PC-3 (cell line): Measurements from ENCODE around the gene CFAP99. TPM values are rescaled to one million over a fixed set of nuclear protein-coding genes. Genes with fewer than 3 reads are reported as not detected.

Source experiments
- ATAC-seq: fragments of 200-7000 bp; cut with Tn5 transposase; 2 replicates; pipeline ENCODE4 v1.9.1; 2020; ENCODE audit warnings: mild to moderate bottlenecking, moderate library complexity
- BruUV-seq: library from RNA; stranded (reverse); fragments of 400-500 nt; replicated peaks from 2 replicates; lab custom pipeline; 2021; lab: Mats Ljungman, UMichigan
- CTCF ChIA-PET: fragments of 300-600 bp; sonication (Branson Sonifier 250); formaldehyde crosslinking; loops from one replicate; lab custom pipeline; 2022; ENCODE audit warnings: antibody characterized with exemption; lab: Charles Lee
- POLR2A ChIA-PET: fragments of 300-600 bp; sonication (Branson Sonifier 250); formaldehyde crosslinking; loops from one replicate; lab custom pipeline; 2022; ENCODE audit warnings: antibody characterized with exemption; ENCODE audit not compliant: unreplicated experiment; lab: Charles Lee
- DNase-seq: peaks from one replicate; pipeline ENCODE4 v3.0.0-alpha.2; 2015
- H2AFZ ChIP-seq: fragments of 300-600 bp; sonication (generic); 2 replicates; pipeline ENCODE4 v1.6.0; 2016; ENCODE audit warnings: antibody characterized with exemption, low read length
- H3F3A ChIP-seq: fragments of 300-600 bp; sonication (generic); one replicate; pipeline ENCODE4 v1.6.0; 2017; ENCODE audit warnings: antibody characterized with exemption, low read length, control low read depth, mild to moderate bottlenecking; ENCODE audit not compliant: unreplicated experiment
- H3K27ac ChIP-seq: fragments of 300-600 bp; sonication (generic); 2 replicates; pipeline ENCODE4 v1.5.1; 2016; ENCODE audit warnings: mild to moderate bottlenecking, low read length
- H3K27me3 ChIP-seq: fragments of 300-600 bp; sonication (generic); 2 replicates; pipeline ENCODE4 v1.6.1; 2016; ENCODE audit warnings: low read length, mixed read lengths
- H3K36me3 ChIP-seq: fragments of 300-600 bp; sonication (generic); 2 replicates; pipeline ENCODE4 v1.6.1; 2016; ENCODE audit warnings: low read depth, mixed run types, low read length, mixed read lengths
- H3K4me1 ChIP-seq: fragments of 300-600 bp; sonication (generic); 2 replicates; pipeline ENCODE4 v1.5.1; 2016; ENCODE audit warnings: low read length; ENCODE audit not compliant: insufficient read depth
- H3K4me2 ChIP-seq: fragments of 300-600 bp; sonication (generic); 2 replicates; pipeline ENCODE4 v1.6.0; 2016; ENCODE audit warnings: low read length
- H3K4me3 ChIP-seq: fragments of 300-600 bp; sonication (generic); 2 replicates; pipeline ENCODE4 v1.5.1; 2016; ENCODE audit warnings: mild to moderate bottlenecking, low read length, mixed read lengths
- H3K79me2 ChIP-seq: fragments of 300-600 bp; sonication (generic); 2 replicates; pipeline ENCODE4 v1.6.1; 2017; ENCODE audit warnings: low read length, mixed read lengths
- H3K9ac ChIP-seq: fragments of 300-600 bp; sonication (generic); 2 replicates; pipeline ENCODE4 v1.6.0; 2016; ENCODE audit warnings: mild to moderate bottlenecking, low read length
- H3K9me2 ChIP-seq: fragments of 300-600 bp; sonication (generic); replicated peaks from 2 replicates; pipeline ENCODE4 v1.6.1; 2016; ENCODE audit warnings: mixed run types, low read length, mixed read lengths
- H3K9me3 ChIP-seq: fragments of 300-600 bp; sonication (generic); 2 replicates; pipeline ENCODE4 v1.6.1; 2016; ENCODE audit warnings: low read length, mixed read lengths
- H4K20me1 ChIP-seq: fragments of 300-600 bp; sonication (generic); 2 replicates; pipeline ENCODE4 v1.6.1; 2016; ENCODE audit warnings: low read length, mixed read lengths
- CTCF ChIP-seq: fragments of 300-600 bp; sonication (generic); conservative IDR thresholded peaks from 2 replicates; pipeline ENCODE4 v1.5.1; 2017; ENCODE audit warnings: antibody characterized with exemption, low read depth, mild to moderate bottlenecking, low read length
- EZH2 ChIP-seq: fragments of 300-600 bp; sonication (generic); IDR thresholded peaks from one replicate; pipeline ENCODE4 v1.6.1; 2017; ENCODE audit warnings: antibody characterized with exemption, mild to moderate bottlenecking, low read length; ENCODE audit not compliant: unreplicated experiment
- EZH2phosphoT487 ChIP-seq: fragments of 300-600 bp; sonication (generic); IDR thresholded peaks from 2 replicates; pipeline ENCODE4 v1.6.1; 2018; ENCODE audit warnings: mild to moderate bottlenecking, antibody characterized with exemption, low read length, borderline replicate concordance
- intact Hi-C: fragments of 100-400 bp; cut with micrococcal nuclease; formaldehyde crosslinking; loops from 2 replicates; pipeline ENCODE4 v1.9.0; 2023
- total RNA-seq: library from RNA; depleted of rRNA; stranded (reverse); fragments of >200 nt; gene quantifications from 2 replicates; pipeline ENCODE4 v1.2.3, GENCODE V29; 2014

The CFAP99 gene
- total RNA-seq, 1 experiment from 2014 or later: not detected

GRCh38 chr4:2371765-2372487, 46.8 kb upstream of the CFAP99 start:
- ChIA-PET CTCF (no interaction called here), POLR2A (no interaction called here)
- DNase-seq (no peak), ATAC-seq (no peak)
- no peak overlapping the region for H3K9ac ChIP-seq
- H3K4me1 ChIP-seq: no peaks in the 10 kb centered on the region
- no TSS peak for BruUV-seq
- H3K79me2 ChIP-seq: no peaks in the 10 kb centered on the region
- intact Hi-C loops: no loop called here
- H3K4me2 ChIP-seq: no peak overlapping the region
- no peak overlapping the region for H3K27ac ChIP-seq
- H2AFZ ChIP-seq: no peak overlapping the region
- H3K27me3 ChIP-seq: no peaks in the 10 kb centered on the region
- H3K9me3 ChIP-seq: no peaks in the 10 kb centered on the region
- no peaks in the 10 kb centered on the region for H3F3A ChIP-seq
- no peak overlapping the region for H3K4me3 ChIP-seq
- no peaks in the 10 kb centered on the region for H3K36me3 ChIP-seq
- no peaks in the 10 kb centered on the region for H3K9me2 ChIP-seq
- TF ChIP-seq EZH2: no peak
- TF ChIP-seq CTCF: no peak
- no peak for TF ChIP-seq EZH2phosphoT487
- H4K20me1 ChIP-seq: no peaks in the 10 kb centered on the region

- H3K27ac ChIP-seq: no peak overlapping the region
- no peaks in the 10 kb centered on the region for H3K9me2 ChIP-seq
- H3K9ac ChIP-seq: no peak overlapping the region
- H3K4me1 ChIP-seq: no peaks in the 10 kb centered on the region
- H3K4me3 ChIP-seq: no peak overlapping the region
- TF ChIP-seq CTCF: no peak
- TF ChIP-seq EZH2phosphoT487: no peak
- TF ChIP-seq EZH2: no peak
- H3F3A ChIP-seq: no peaks in the 10 kb centered on the region
- CTCF ChIA-PET: no interaction called here
- no peaks in the 10 kb centered on the region for H3K9me3 ChIP-seq
- H4K20me1 ChIP-seq: no peaks in the 10 kb centered on the region
- H3K27me3 ChIP-seq: no peaks in the 10 kb centered on the region
- intact Hi-C loops: no loop called here
- H2AFZ ChIP-seq: no peak overlapping the region
- H3K36me3 ChIP-seq: no peaks in the 10 kb centered on the region
- POLR2A ChIA-PET: no interaction called here
- ATAC-seq: no peak
- no peaks in the 10 kb centered on the region for H3K79me2 ChIP-seq
- DNase-seq: no peak
- H3K4me2 ChIP-seq: no peak overlapping the region
- no TSS peak for BruUV-seq
Measured at GRCh38 chr4:2372488-2373030, 46.2 kb upstream of the CFAP99 start.

DNA sequence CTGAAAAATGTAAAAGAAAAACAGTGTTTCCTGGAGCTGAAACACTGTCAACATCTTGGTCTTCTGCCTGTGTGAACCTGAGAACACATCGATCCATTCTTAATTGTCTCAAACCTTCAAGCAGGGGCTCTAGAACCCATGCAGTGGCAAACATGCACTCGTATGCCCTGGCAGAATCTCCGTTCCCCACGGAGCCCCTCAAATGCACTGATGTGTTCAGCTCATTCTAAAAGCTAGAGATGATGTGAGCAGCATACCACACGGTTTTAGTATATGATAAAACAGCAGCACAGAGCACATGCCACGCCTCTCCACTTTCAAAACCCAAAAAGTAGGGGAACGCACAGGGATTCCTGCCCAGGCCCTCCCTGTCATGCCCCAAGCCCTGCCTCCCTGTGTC, 45.2 kb upstream of the CFAP99 start:
- Histone ChIP-seq H3K4me2 (no peak overlapping the region), H3K9me2 (no peaks in the 10 kb centered on the region), H3K4me3 (no peak overlapping the region), H3K9me3 (no peaks in the 10 kb centered on the region), H3K79me2 (no peaks in the 10 kb centered on the region), H3K27me3 (no peaks in the 10 kb centered on the region), H3F3A (no peaks in the 10 kb centered on the region), H3K9ac (no peak overlapping the region), H4K20me1 (no peaks in the 10 kb centered on the region), H3K4me1 (no peaks in the 10 kb centered on the region), H3K27ac (no peak overlapping the region), H3K36me3 (no peaks in the 10 kb centered on the region), H2AFZ (no peak overlapping the region)
- no TSS peak for BruUV-seq
- ChIA-PET CTCF (no interaction called here), POLR2A (no interaction called here)
- TF ChIP-seq EZH2phosphoT487 (no peak), CTCF (no peak), EZH2 (no peak)
- ATAC-seq (no peak), DNase-seq (no peak)
- intact Hi-C loops: no loop called here
